ENCODE data around the gene SMARCB1.

The SMARCB1 gene

GRCh38 chr22:23781065-23781464 lies 5.7 kb upstream of the SMARCB1 start:
- DNase-seq (ENCODE audit: insufficient read length, low spot score) (no peak), FAIRE-seq (no peak)
- TF ChIP-seq CTCF (IDR thresholded peaks at IDR 0.05; ENCODE audit: insufficient read depth, missing control alignments), result no peak

- no peak for TF ChIP-seq CTCF (IDR thresholded peaks at IDR 0.05; ENCODE audit: insufficient read depth, missing control alignments)
- DNase-seq (ENCODE audit: insufficient read length, low spot score), result no peak
- FAIRE-seq, result no peak
Measured at GRCh38 chr22:23781511-23782183, 5.1 kb upstream of the SMARCB1 start.

- TF ChIP-seq CTCF (IDR thresholded peaks at IDR 0.05; ENCODE audit: insufficient read depth, missing control alignments), result no peak
- DNase-seq (ENCODE audit: insufficient read length, low spot score) (no peak), FAIRE-seq (no peak)
Measured at GRCh38 chr22:23782252-23782651, 4.5 kb upstream of the SMARCB1 start.

GRCh38 chr22:23782703-23783102 lies 4.1 kb upstream of the SMARCB1 start:
- FAIRE-seq (no peak), DNase-seq (ENCODE audit: insufficient read length, low spot score) (no peak)
- no peak for TF ChIP-seq CTCF (IDR thresholded peaks at IDR 0.05; ENCODE audit: insufficient read depth, missing control alignments)

DNA sequence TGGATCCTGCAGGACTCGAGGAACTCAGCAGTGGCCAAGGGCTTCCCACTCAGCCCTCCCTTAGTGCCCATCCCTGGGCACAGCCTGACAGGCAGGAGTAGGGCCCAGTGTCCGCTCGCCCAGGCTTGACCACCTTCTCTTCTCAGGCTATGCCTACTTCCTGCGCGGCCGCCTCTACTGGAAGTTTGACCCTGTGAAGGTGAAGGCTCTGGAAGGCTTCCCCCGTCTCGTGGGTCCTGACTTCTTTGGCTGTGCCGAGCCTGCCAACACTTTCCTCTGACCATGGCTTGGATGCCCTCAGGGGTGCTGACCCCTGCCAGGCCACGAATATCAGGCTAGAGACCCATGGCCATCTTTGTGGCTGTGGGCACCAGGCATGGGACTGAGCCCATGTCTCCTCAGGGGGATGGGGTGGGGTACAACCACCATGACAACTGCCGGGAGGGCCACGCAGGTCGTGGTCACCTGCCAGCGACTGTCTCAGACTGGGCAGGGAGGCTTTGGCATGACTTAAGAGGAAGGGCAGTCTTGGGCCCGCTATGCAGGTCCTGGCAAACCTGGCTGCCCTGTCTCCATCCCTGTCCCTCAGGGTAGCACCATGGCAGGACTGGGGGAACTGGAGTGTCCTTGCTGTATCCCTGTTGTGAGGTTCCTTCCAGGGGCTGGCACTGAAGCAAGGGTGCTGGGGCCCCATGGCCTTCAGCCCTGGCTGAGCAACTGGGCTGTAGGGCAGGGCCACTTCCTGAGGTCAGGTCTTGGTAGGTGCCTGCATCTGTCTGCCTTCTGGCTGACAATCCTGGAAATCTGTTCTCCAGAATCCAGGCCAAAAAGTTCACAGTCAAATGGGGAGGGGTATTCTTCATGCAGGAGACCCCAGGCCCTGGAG lies 3.3 kb upstream of the SMARCB1 start:
- no peak for TF ChIP-seq CTCF (IDR thresholded peaks at IDR 0.05; ENCODE audit: insufficient read depth, missing control alignments)
- no peak for DNase-seq (ENCODE audit: insufficient read length, low spot score)
- FAIRE-seq, result no peak

- FAIRE-seq (no peak), DNase-seq (ENCODE audit: insufficient read length, low spot score) (no peak)
- TF ChIP-seq CTCF (IDR thresholded peaks at IDR 0.05; ENCODE audit: insufficient read depth, missing control alignments), result no peak
Measured at GRCh38 chr22:23784215-23784732, 2.5 kb upstream of the SMARCB1 start.
